GM12878 (cell line): ENCODE results near the gene CETP. TPM values are rescaled to one million over a fixed set of nuclear protein-coding genes. Genes with fewer than 3 reads are reported as not detected.

ENCODE experiments used
- ATAC-seq: fragments of 200-7000 bp; cut with Tn5 transposase; 3 replicates; pipeline ENCODE4 v1.9.1; 2020; ENCODE audit warnings: mild to moderate bottlenecking, moderate library complexity
- BruUV-seq: library from RNA; stranded (reverse); fragments of 400-500 nt; replicated peaks from 2 replicates; lab custom pipeline; 2021; lab: Mats Ljungman, UMichigan
- CTCF ChIA-PET: fragments of 300-600 bp; sonication (Branson Sonifier 250); formaldehyde crosslinking; extraction: SDS; loops from one replicate; lab custom pipeline; 2021; ENCODE audit warnings: inconsistent platforms; lab: Yijun Ruan, JAX
- POLR2A ChIA-PET: fragments of 350-600 bp; formaldehyde crosslinking; extraction: SDS; loops from one replicate; lab custom pipeline; 2021; ENCODE audit warnings: inconsistent platforms; lab: Charles Lee
- RAD21 ChIA-PET: fragments of 300-600 bp; sonication (Branson Sonifier 250); formaldehyde crosslinking; loops from one replicate; lab custom pipeline; 2023; ENCODE audit warnings: antibody characterized with exemption; ENCODE audit not compliant: unreplicated experiment; lab: Charles Lee
- SMC1A ChIA-PET: fragments of 300-600 bp; sonication (Branson Sonifier 250); formaldehyde crosslinking; loops from one replicate; lab custom pipeline; 2023; ENCODE audit not compliant: unreplicated experiment, uncharacterized antibody; lab: Charles Lee
- DNase-seq: peaks from one replicate; pipeline ENCODE4 v3.0.0-alpha.2; 2011; ENCODE audit warnings: low read depth, low spot score
- FAIRE-seq: peaks from 3 replicates; lab custom pipeline; 2011; peaks lifted over from hg19 to GRCh38; lab: Jason Lieb, UNC
- H2AFZ ChIP-seq: 2 replicates; pipeline ENCODE4 v1.6.0; 2011; ENCODE audit warnings: low read depth, low read length, control low read depth; ENCODE audit not compliant: control insufficient read depth
- H3K27ac ChIP-seq: 2 replicates; pipeline ENCODE4 v1.5.1; 2011; ENCODE audit warnings: control low read depth; ENCODE audit not compliant: control insufficient read depth, insufficient read depth
- H3K27me3 ChIP-seq, 2 experiments: replicated peaks in 1 of 2; 2 replicates each; pipeline versions ENCODE4 v1.6.0 to v1.6.1; 2011; ENCODE audit warnings: low read length in 1 of 2; ENCODE audit not compliant: control insufficient read depth in 2 of 2, insufficient read depth in 2 of 2
- H3K36me3 ChIP-seq, 2 experiments: 2 replicates each; pipeline ENCODE4 v1.5.1; 2011; ENCODE audit warnings: low read length in 1 of 2; ENCODE audit not compliant: control insufficient read depth in 2 of 2, insufficient read depth in 2 of 2
- H3K4me1 ChIP-seq: 2 replicates; pipeline ENCODE4 v1.6.1; 2011; ENCODE audit warnings: mild to moderate bottlenecking, low read length, moderate library complexity, mixed read lengths; ENCODE audit not compliant: control insufficient read depth, insufficient read depth
- H3K4me2 ChIP-seq: 2 replicates; pipeline ENCODE4 v1.6.0; 2011; ENCODE audit warnings: control low read depth; ENCODE audit not compliant: control insufficient read depth, insufficient read depth
- H3K4me3 ChIP-seq: fragments of 200-600 bp; sonication (generic); 2 replicates; pipeline ENCODE4 v1.5.1; 2016
- H3K79me2 ChIP-seq: 2 replicates; pipeline ENCODE4 v1.6.0; 2011; ENCODE audit warnings: low read length; ENCODE audit not compliant: control insufficient read depth, insufficient read depth
- H3K9ac ChIP-seq: 2 replicates; pipeline ENCODE4 v1.8.0; 2011; ENCODE audit warnings: low read length, control low read depth, mixed read lengths; ENCODE audit not compliant: control insufficient read depth, insufficient read depth
- H3K9me3 ChIP-seq: replicated peaks from 3 replicates; pipeline ENCODE4 v1.5.1; 2011; ENCODE audit warnings: mild to moderate bottlenecking, low read length; ENCODE audit not compliant: control insufficient read depth, insufficient read depth
- H4K20me1 ChIP-seq: 2 replicates; pipeline ENCODE4 v1.6.0; 2011; ENCODE audit not compliant: control insufficient read depth, insufficient read depth
- BRCA1 ChIP-seq: IDR thresholded peaks from 2 replicates; pipeline ENCODE4 v1.6.1; 2011; ENCODE audit warnings: low read depth, low read length, improper control_type of control experiment
- CBX3 ChIP-seq: fragments of 200-600 bp; sonication (generic); IDR thresholded peaks from 2 replicates; pipeline ENCODE4 v1.6.1; 2016; ENCODE audit warnings: low read depth, borderline replicate concordance
- HDAC2 ChIP-seq: fragments of 200-600 bp; sonication (generic); IDR thresholded peaks from 2 replicates; pipeline ENCODE4 v1.6.1; 2017
- IKZF2 ChIP-seq, 2 experiments: fragments of 450-650 bp; IDR thresholded peaks; 2 replicates each; pipeline ENCODE4 v1.6.1; 2017; ENCODE audit warnings: mild to moderate bottlenecking in 2 of 2, moderate library complexity in 2 of 2
- JUND ChIP-seq: IDR thresholded peaks from 2 replicates; pipeline ENCODE4 v1.6.1; 2012; ENCODE audit warnings: low read depth, mild to moderate bottlenecking, low read length, improper control_type of control experiment, moderate library complexity
- KLF5 ChIP-seq: fragments of 450-650 bp; IDR thresholded peaks from 2 replicates; pipeline ENCODE4 v1.6.1; 2014; ENCODE audit warnings: mild to moderate bottlenecking; ENCODE audit not compliant: partially characterized antibody
- LARP7 ChIP-seq: fragments of 450-650 bp; IDR thresholded peaks from 2 replicates; pipeline ENCODE4 v1.6.1; 2017; ENCODE audit warnings: mild to moderate bottlenecking
- MYB ChIP-seq: fragments of 150-350 bp; IDR thresholded peaks from 2 replicates; pipeline ENCODE4 v1.6.1; 2014; ENCODE audit warnings: mild to moderate bottlenecking, low read depth, low read length, borderline replicate concordance
- NBN ChIP-seq: fragments of 450-650 bp; IDR thresholded peaks from 2 replicates; pipeline ENCODE4 v1.6.1; 2016
- NFYB ChIP-seq: IDR thresholded peaks from 2 replicates; pipeline ENCODE4 v1.6.1; 2011; ENCODE audit warnings: low read depth, mild to moderate bottlenecking, low read length, improper control_type of control experiment, moderate library complexity; ENCODE audit not compliant: insufficient read depth
- NKRF ChIP-seq: fragments of 450-650 bp; conservative IDR thresholded peaks from 2 replicates; pipeline ENCODE4 v1.6.1; 2017; ENCODE audit warnings: mild to moderate bottlenecking, moderate library complexity
- POLR2A ChIP-seq: IDR thresholded peaks from 2 replicates; pipeline ENCODE4 v1.6.1; 2011; ENCODE audit warnings: low read depth, mild to moderate bottlenecking, low read length
- POLR2AphosphoS2 ChIP-seq: IDR thresholded peaks from 2 replicates; pipeline ENCODE4 v1.6.1; 2011; ENCODE audit warnings: low read depth, mild to moderate bottlenecking, low read length, improper control_type of control experiment, moderate library complexity
- POLR2AphosphoS5 ChIP-seq: IDR thresholded peaks from 2 replicates; pipeline ENCODE4 v1.6.1; 2011; ENCODE audit warnings: mild to moderate bottlenecking, low read length, inconsistent platforms
- RFX5 ChIP-seq: IDR thresholded peaks from 2 replicates; pipeline ENCODE4 v1.6.1; 2011; ENCODE audit warnings: low read depth, low read length, improper control_type of control experiment
- SREBF1 ChIP-seq: IDR thresholded peaks from 2 replicates; pipeline ENCODE4 v1.6.1; 2012; ENCODE audit warnings: mild to moderate bottlenecking, low read length
- SUZ12 ChIP-seq: fragments of 200-600 bp; sonication (generic); IDR thresholded peaks from one replicate; pipeline ENCODE4 v1.6.1; 2018; ENCODE audit warnings: antibody characterized with exemption, mild to moderate bottlenecking; ENCODE audit not compliant: unreplicated experiment
- TCF12 ChIP-seq: IDR thresholded peaks from 2 replicates; pipeline ENCODE4 v1.6.1; 2011; ENCODE audit warnings: low read depth, mild to moderate bottlenecking, low read length
- TCF3 ChIP-seq: IDR thresholded peaks from 2 replicates; pipeline ENCODE4 v1.6.1; 2012; ENCODE audit warnings: low read depth, mild to moderate bottlenecking, low read length, borderline replicate concordance; ENCODE audit not compliant: insufficient read depth
- ZNF207 ChIP-seq: fragments of 450-650 bp; IDR thresholded peaks from 2 replicates; pipeline ENCODE4 v1.6.1; 2014; ENCODE audit warnings: antibody characterized with exemption, mild to moderate bottlenecking, borderline replicate concordance
- ZNF217 ChIP-seq: fragments of 450-650 bp; IDR thresholded peaks from 2 replicates; pipeline ENCODE4 v1.6.1; 2017; ENCODE audit warnings: antibody characterized with exemption, mild to moderate bottlenecking
- WGBS: methylation state at CpG from one replicate; pipeline ENCODE4 v1.1.6; 2016; ENCODE audit warnings: low lambda C conversion rate; ENCODE audit not compliant: insufficient replicate concordance, insufficient coverage; ENCODE audit errors: missing lambda C conversion rate; 5-methylcytosine and 5-hydroxymethylcytosine counted together
- in situ Hi-C: fragments of 300-500 bp; cut with MboI; formaldehyde crosslinking; loops from 9 replicates; pipeline ENCODE4 v1.14.3; 2018; ENCODE audit warnings: mixed read lengths
- intact Hi-C: fragments of 100-400 bp; cut with micrococcal nuclease; formaldehyde crosslinking; loops from one replicate; pipeline ENCODE4 v1.14.2; 2022; ENCODE audit not compliant: unreplicated experiment
- polyA plus RNA-seq, 11 experiments: library from polyadenylated mRNA; depleted of rRNA in 4 of 11; unstranded in 6 of 11; stranded (reverse) in 5 of 11; fragments of >200 nt; fragmentation: Nextera tagmentation in 4 of 11; fragmentation: Illumina TruSeq in 1 of 11; extraction: Ambion mirVana in 4 of 11; extraction: Trizol in 1 of 11; gene quantifications; 1 replicate in 1 of 11; 2 replicates in 10 of 11; pipeline versions ENCODE4 v1.2.1 to v1.2.3, GENCODE V29; 2011 to 2016; ENCODE audit warnings: inconsistent platforms in 2 of 11, missing spikeins in 2 of 11, low read depth in 1 of 11
- total RNA-seq, 4 experiments: library from RNA; depleted of rRNA in 3 of 4; stranded (reverse); fragments of >200 nt in 3 of 4; fragmentation: Illumina TruSeq in 1 of 4; extraction: Trizol in 1 of 4; gene quantifications; 2 replicates each; pipeline versions ENCODE4 v1.2.1 to v1.2.3, GENCODE V29; 2013 to 2021
- TF ChIP-seq, protein P1 (sequence below): fragments of 450-650 bp; IDR thresholded peaks from 2 replicates; pipeline ENCODE4 v1.6.1; 2018; ENCODE audit warnings: borderline replicate concordance, mild to moderate bottlenecking; ENCODE audit not compliant: partially characterized antibody

The CETP gene
- total and polyA plus RNA-seq, 10 of the 15 experiments (the other 5 are each of a cell fraction or from before 2014, with no cell fraction given): 1.2 to 6.4 (median 2.1) TPM

DNA sequence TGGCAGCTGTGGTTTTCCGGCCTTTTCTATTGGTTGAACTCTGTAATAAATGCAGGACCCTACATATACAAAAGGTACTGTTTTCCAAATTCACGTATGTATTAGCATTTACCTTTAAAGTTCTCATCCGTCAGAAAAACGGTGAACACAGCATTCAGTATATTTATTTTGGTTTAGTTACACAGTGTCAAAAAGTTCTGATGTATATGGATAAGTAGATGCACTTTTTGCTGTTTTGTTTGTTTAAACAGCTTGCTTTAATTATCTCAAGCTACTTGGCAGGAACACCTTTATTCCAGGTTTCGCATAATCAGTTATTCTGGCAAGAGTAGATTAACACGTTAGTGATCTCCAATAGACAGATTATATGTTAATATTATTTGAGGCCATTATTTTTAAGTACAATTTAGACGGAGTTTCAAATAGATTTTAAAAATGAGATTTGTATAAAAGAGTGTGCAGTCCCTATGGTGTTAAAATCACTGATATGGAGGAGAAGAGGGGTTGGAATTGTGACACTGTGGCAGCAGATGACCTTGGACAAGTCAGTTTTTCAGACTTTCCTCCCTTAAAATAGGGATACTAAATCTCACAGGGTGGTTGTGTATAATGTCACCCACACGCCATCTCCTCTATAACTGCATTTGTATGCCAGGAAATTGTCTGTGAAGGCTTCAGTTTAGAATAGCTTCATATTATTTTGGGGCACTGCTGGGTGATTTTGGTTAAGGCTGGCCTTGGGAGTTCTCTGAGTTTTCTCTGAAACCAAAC is 27.7 kb upstream of the CETP start:
- CTCF ChIA-PET: interaction anchor here (0.8 to 1.7 kb wide), 7 partner anchors 8 to 68 kb away, joined by 3 to 6 read pairs (median 4); no protein-coding TSS in a partner anchor
- WGBS: 2% methylated on average over 8 of the region's 8 CpGs
- ATAC-seq: no peak
- Histone ChIP-seq H2AFZ (no peak overlapping the region), H3K27me3 (no peaks in the 10 kb centered on the region), H3K27ac (peak overlapping the region; percentile 88), H3K79me2 (peaks cover 54% of the 10 kb centered on the region), H3K4me2 (peak overlapping the region; percentile 38), H3K4me3 (peak overlapping the region; percentile 92), H3K9ac (peak overlapping the region; percentile 82), H4K20me1 (no peaks in the 10 kb centered on the region), H3K36me3 (peaks cover 6 to 11% of the 10 kb centered on the region in 2 experiments), H3K4me1 (peaks cover 29% of the 10 kb centered on the region), H3K9me3 (no peaks in the 10 kb centered on the region)
- BruUV-seq: TSS peak; percentile 38
- no peak for DNase-seq
- intact Hi-C loops: no loop called here
- POLR2A ChIA-PET: interaction anchor here (0.7 to 21.1 kb wide), 11 partner anchors 9 to 201 kb away, joined by 3 to 306 read pairs (median 4); no protein-coding TSS in a partner anchor
- SMC1A ChIA-PET: interaction anchor here (0.7 to 3.8 kb wide), 13 partner anchors 10 to 67 kb away, joined by 3 to 18 read pairs (median 4); no protein-coding TSS in a partner anchor
- RAD21 ChIA-PET: interaction anchor here (0.7 to 2.3 kb wide), 6 partner anchors 8 to 75 kb away, joined by 3 to 9 read pairs (median 4); partner anchors contain the start of gene SLC12A3
- no peak for FAIRE-seq
- in situ Hi-C loops: no loop called here
- TF ChIP-seq NBN: no peak
- TF ChIP-seq, protein P1, sequence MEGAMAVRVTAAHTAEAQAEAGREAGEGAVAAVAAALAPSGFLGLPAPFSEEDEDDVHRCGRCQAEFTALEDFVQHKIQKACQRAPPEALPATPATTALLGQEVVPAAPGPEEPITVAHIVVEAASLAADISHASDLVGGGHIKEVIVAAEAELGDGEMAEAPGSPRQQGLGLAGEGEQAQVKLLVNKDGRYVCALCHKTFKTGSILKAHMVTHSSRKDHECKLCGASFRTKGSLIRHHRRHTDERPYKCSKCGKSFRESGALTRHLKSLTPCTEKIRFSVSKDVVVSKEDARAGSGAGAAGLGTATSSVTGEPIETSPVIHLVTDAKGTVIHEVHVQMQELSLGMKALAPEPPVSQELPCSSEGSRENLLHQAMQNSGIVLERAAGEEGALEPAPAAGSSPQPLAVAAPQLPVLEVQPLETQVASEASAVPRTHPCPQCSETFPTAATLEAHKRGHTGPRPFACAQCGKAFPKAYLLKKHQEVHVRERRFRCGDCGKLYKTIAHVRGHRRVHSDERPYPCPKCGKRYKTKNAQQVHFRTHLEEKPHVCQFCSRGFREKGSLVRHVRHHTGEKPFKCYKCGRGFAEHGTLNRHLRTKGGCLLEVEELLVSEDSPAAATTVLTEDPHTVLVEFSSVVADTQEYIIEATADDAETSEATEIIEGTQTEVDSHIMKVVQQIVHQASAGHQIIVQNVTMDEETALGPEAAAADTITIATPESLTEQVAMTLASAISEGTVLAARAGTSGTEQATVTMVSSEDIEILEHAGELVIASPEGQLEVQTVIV: no peak
- TF ChIP-seq BRCA1: no peak
- TF ChIP-seq TCF12: no peak
- TF ChIP-seq POLR2A: peak; percentile 47
- no peak for TF ChIP-seq SREBF1
- TF ChIP-seq SUZ12: no peak
- TF ChIP-seq POLR2AphosphoS5: peak; percentile 76; the same call in 1 of the 2 replicates
- no peak for TF ChIP-seq IKZF2 (IDR thresholded peaks at IDR 0.05)
- no peak for TF ChIP-seq TCF3
- no peak for TF ChIP-seq KLF5
- TF ChIP-seq MYB: no peak
- no peak for TF ChIP-seq RFX5
- TF ChIP-seq CBX3: no peak
- peak; percentile 58 for TF ChIP-seq POLR2AphosphoS2
- no peak for TF ChIP-seq ZNF217
- TF ChIP-seq LARP7: peak; percentile 14; the same call in 1 of the 2 replicates
- TF ChIP-seq HDAC2: no peak
- no peak for TF ChIP-seq NKRF
- TF ChIP-seq NFYB: peak; percentile 67
- no peak for TF ChIP-seq ZNF207
- no peak for TF ChIP-seq JUND
